LNCaP clone FGC (cell line): Measurements from ENCODE around the gene PDGFC.

Source experiments
- DNase-seq: peaks from one replicate; pipeline ENCODE4 v3.0.0-alpha.2; 2011; ENCODE audit warnings: low read depth
- H3K4me3 ChIP-seq: 2 replicates; pipeline ENCODE4 v1.5.1; 2011; ENCODE audit warnings: mild to moderate bottlenecking, low read depth, low read length, control low read depth
- CTCF ChIP-seq: IDR thresholded peaks from 2 replicates; pipeline ENCODE4 v1.5.1; 2012; ENCODE audit warnings: mild to moderate bottlenecking; ENCODE audit not compliant: control insufficient read depth, insufficient read depth; ENCODE audit errors: extremely low read depth

PDGFC gene

GRCh38 chr4:156811963-156812362 is 159.6 kb downstream of the PDGFC start:
- no peak overlapping the region for H3K4me3 ChIP-seq
- TF ChIP-seq CTCF = no peak
- no peak for DNase-seq

GRCh38 chr4:156811286-156811685 is 160.3 kb downstream of the PDGFC start:
- H3K4me3 ChIP-seq = no peak overlapping the region
- no peak for TF ChIP-seq CTCF
- DNase-seq = no peak

- DNase-seq = no peak
- H3K4me3 ChIP-seq = no peak overlapping the region
- TF ChIP-seq CTCF = no peak
Measured at GRCh38 chr4:156805696-156806095, 165.9 kb downstream of the PDGFC start.

GRCh38 chr4:156803056-156803455 is 168.5 kb downstream of the PDGFC start:
- no peak for DNase-seq
- no peak for TF ChIP-seq CTCF
- no peak overlapping the region for H3K4me3 ChIP-seq

GRCh38 chr4:156800463-156800862 is 171.1 kb downstream of the PDGFC start:
- no peak for TF ChIP-seq CTCF
- DNase-seq = no peak
- H3K4me3 ChIP-seq = no peak overlapping the region

GRCh38 chr4:156799121-156799589 is 172.4 kb downstream of the PDGFC start:
- DNase-seq = no peak
- H3K4me3 ChIP-seq = no peak overlapping the region
- no peak for TF ChIP-seq CTCF

GRCh38 chr4:156798438-156798837 is 173.2 kb downstream of the PDGFC start:
- DNase-seq = no peak
- no peak overlapping the region for H3K4me3 ChIP-seq

More at GRCh38 chr4:156798438-156798837, 173.2 kb downstream of the PDGFC start:
- no peak for TF ChIP-seq CTCF
